GM23248 (cell line): ENCODE measurements around the gene CNTN2. TPM values are rescaled to one million over a fixed set of nuclear protein-coding genes. Genes with fewer than 3 reads are reported as not detected.

Source experiments
- DNase-seq: peaks from one replicate; pipeline ENCODE4 v3.0.0-alpha.2; 2015
- H2AFZ ChIP-seq: fragments of 200-600 bp; sonication (generic); 2 replicates; pipeline ENCODE4 v1.6.1; 2016; ENCODE audit warnings: antibody characterized with exemption
- H3F3A ChIP-seq: fragments of 200-600 bp; sonication (generic); 2 replicates; pipeline ENCODE4 v1.6.1; 2016; ENCODE audit warnings: mild to moderate bottlenecking, antibody characterized with exemption, mixed run types; ENCODE audit not compliant: insufficient read depth
- H3K27ac ChIP-seq: fragments of 200-600 bp; sonication (generic); 2 replicates; pipeline ENCODE4 v1.5.1; 2016; ENCODE audit warnings: mild to moderate bottlenecking
- H3K27me3 ChIP-seq: fragments of 200-600 bp; sonication (generic); replicated peaks from 2 replicates; pipeline ENCODE4 v1.6.1; 2016; ENCODE audit warnings: mild to moderate bottlenecking; ENCODE audit not compliant: insufficient read depth
- H3K36me3 ChIP-seq: fragments of 200-600 bp; sonication (generic); 2 replicates; pipeline ENCODE4 v1.6.1; 2016; ENCODE audit warnings: low read depth, mild to moderate bottlenecking
- H3K4me1 ChIP-seq: fragments of 200-600 bp; sonication (generic); 2 replicates; pipeline ENCODE4 v1.6.1; 2016; ENCODE audit warnings: mild to moderate bottlenecking; ENCODE audit not compliant: insufficient read depth
- H3K4me2 ChIP-seq: fragments of 200-600 bp; sonication (generic); one replicate; pipeline ENCODE4 v1.6.1; 2016; ENCODE audit warnings: mild to moderate bottlenecking; ENCODE audit not compliant: unreplicated experiment
- H3K4me3 ChIP-seq: fragments of 200-600 bp; sonication (generic); 2 replicates; pipeline ENCODE4 v1.5.1; 2016; ENCODE audit warnings: mild to moderate bottlenecking
- H3K79me2 ChIP-seq: fragments of 200-600 bp; sonication (generic); 2 replicates; pipeline ENCODE4 v1.6.1; 2016; ENCODE audit warnings: mild to moderate bottlenecking; ENCODE audit not compliant: insufficient read depth
- H3K9ac ChIP-seq: fragments of 200-600 bp; sonication (generic); 2 replicates; pipeline ENCODE4 v1.6.1; 2016; ENCODE audit warnings: mild to moderate bottlenecking
- H3K9me2 ChIP-seq: fragments of 200-600 bp; sonication (generic); 2 replicates; pipeline ENCODE4 v1.6.1; 2016; ENCODE audit warnings: mixed run types, mild to moderate bottlenecking, moderate library complexity; ENCODE audit not compliant: insufficient read depth
- H3K9me3 ChIP-seq: fragments of 200-600 bp; sonication (generic); one replicate; pipeline ENCODE4 v1.6.1; 2017; ENCODE audit warnings: low read depth
- H4K20me1 ChIP-seq: fragments of 200-600 bp; sonication (generic); 2 replicates; pipeline ENCODE4 v1.6.0; 2016; ENCODE audit not compliant: insufficient read depth
- EZH2 ChIP-seq: fragments of 200-600 bp; sonication (generic); IDR thresholded peaks from 2 replicates; pipeline ENCODE4 v1.6.1; 2018; ENCODE audit warnings: antibody characterized with exemption, mild to moderate bottlenecking; ENCODE audit not compliant: insufficient read depth, poor library complexity, severe bottlenecking
- EZH2phosphoT487 ChIP-seq: fragments of 200-600 bp; sonication (generic); IDR thresholded peaks from 2 replicates; pipeline ENCODE4 v1.6.1; 2018; ENCODE audit warnings: antibody characterized with exemption, moderate library complexity, mild to moderate bottlenecking, low read depth; ENCODE audit not compliant: insufficient read depth
- WGBS, 2 experiments: methylation state at CpG; one replicate each; pipeline ENCODE4 v1.1.6; 2015 to 2017; ENCODE audit warnings: low lambda C conversion rate in 2 of 2, low coverage in 1 of 2; ENCODE audit errors: missing lambda C conversion rate in 2 of 2; 5-methylcytosine and 5-hydroxymethylcytosine counted together
- in situ Hi-C: fragments of 300-500 bp; cut with MboI; formaldehyde crosslinking; loops from 2 replicates; pipeline ENCODE4 v1.15.0; 2020
- polyA plus RNA-seq: library from polyadenylated mRNA; unstranded; fragments of >200 nt; fragmentation: Nextera tagmentation; extraction: Ambion mirVana; gene quantifications from 2 replicates; pipeline ENCODE4 v1.2.1, GENCODE V29; 2016
- total RNA-seq: library from RNA; depleted of rRNA; stranded (reverse); fragments of >200 nt; shearing (Covaris generic); gene quantifications from 2 replicates; pipeline ENCODE4 v1.2.3, GENCODE V29; 2014

CNTN2 gene
- total and polyA plus RNA-seq, 2 experiments from 2014 or later: not detected

DNA sequence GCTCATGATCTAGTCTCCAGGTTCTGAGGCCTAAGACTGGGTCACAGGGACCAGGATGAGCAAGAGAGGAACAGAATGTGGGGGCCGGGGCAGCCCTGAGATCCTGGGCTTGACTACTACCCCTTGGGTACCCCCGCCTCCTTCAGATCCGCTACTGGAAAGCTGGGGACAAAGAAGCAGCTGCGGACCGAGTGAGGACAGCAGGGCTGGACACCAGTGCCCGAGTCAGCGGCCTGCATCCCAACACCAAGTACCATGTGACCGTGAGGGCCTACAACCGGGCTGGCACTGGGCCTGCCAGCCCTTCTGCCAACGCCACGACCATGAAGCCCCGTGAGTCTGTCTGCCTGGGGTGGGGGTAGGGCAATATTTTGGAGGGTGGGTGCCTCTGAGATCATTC lies 28.8 kb downstream of the CNTN2 start:
- Histone ChIP-seq H3K27ac (no peak overlapping the region), H3F3A (no peaks in the 10 kb centered on the region), H4K20me1 (no peaks in the 10 kb centered on the region), H2AFZ (no peak overlapping the region), H3K9me3 (no peaks in the 10 kb centered on the region), H3K36me3 (no peaks in the 10 kb centered on the region), H3K79me2 (no peaks in the 10 kb centered on the region), H3K9me2 (no peaks in the 10 kb centered on the region), H3K9ac (no peak overlapping the region), H3K4me2 (no peak overlapping the region), H3K4me3 (no peak overlapping the region), H3K4me1 (peaks cover 5% of the 10 kb centered on the region; the same call in 1 of the 2 replicates), H3K27me3 (no peaks in the 10 kb centered on the region)
- no peak for DNase-seq
- TF ChIP-seq EZH2 (no peak), EZH2phosphoT487 (no peak)
- 88% methylated on average over 12 of the region's 12 CpGs for WGBS, 2 experiments
- in situ Hi-C loops: no loop called here

DNA sequence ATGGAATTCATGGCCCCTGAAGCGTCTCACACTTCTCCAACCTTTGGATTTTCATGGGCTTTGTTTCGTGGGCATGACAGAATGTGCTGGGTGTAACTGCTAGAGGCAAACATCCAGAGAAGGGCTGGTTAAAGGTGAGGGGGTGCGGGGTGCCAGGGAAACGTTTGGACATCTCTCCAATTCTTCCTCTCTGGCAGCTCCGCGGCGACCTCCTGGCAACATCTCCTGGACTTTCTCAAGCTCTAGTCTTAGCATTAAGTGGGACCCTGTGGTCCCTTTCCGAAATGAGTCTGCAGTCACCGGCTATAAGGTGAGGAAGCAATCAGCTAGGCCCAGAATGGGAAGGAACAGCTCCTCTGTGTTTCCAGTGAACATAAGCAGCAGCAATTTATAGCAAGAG lies 29.3 kb downstream of the CNTN2 start:
- Histone ChIP-seq H3F3A (no peaks in the 10 kb centered on the region), H3K4me3 (no peak overlapping the region), H3K79me2 (no peaks in the 10 kb centered on the region), H2AFZ (no peak overlapping the region), H3K27me3 (no peaks in the 10 kb centered on the region), H3K27ac (no peak overlapping the region), H4K20me1 (no peaks in the 10 kb centered on the region), H3K4me2 (no peak overlapping the region), H3K36me3 (no peaks in the 10 kb centered on the region), H3K9me2 (no peaks in the 10 kb centered on the region), H3K4me1 (peaks cover 5% of the 10 kb centered on the region; the same call in 1 of the 2 replicates), H3K9ac (no peak overlapping the region), H3K9me3 (no peaks in the 10 kb centered on the region)
- DNase-seq: no peak
- TF ChIP-seq EZH2phosphoT487 (no peak), EZH2 (no peak)
- 72 to 78% methylated on average over 9 of the region's 9 CpGs for WGBS, 2 experiments
- in situ Hi-C loops: no loop called here

DNA sequence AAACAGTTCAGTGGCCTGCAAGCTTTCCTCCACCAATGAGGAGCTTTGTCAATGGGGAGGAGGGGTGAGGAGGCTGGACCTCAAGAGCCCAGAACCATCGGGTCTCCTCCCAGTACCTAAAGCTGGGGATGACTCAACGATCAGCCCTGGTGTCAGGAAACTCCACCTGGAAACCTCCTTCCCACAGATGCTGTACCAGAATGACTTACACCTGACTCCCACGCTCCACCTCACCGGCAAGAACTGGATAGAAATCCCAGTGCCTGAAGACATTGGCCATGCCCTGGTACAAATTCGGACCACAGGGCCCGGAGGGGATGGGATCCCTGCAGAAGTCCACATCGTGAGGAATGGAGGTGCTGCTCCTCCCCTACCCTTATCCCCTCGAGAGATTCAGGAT lies 29.9 kb downstream of the CNTN2 start:
- Histone ChIP-seq H3K4me2 (no peak overlapping the region), H3K9me3 (no peaks in the 10 kb centered on the region), H3K27ac (no peak overlapping the region), H3F3A (no peaks in the 10 kb centered on the region), H4K20me1 (no peaks in the 10 kb centered on the region), H3K4me3 (no peak overlapping the region), H3K9ac (no peak overlapping the region), H3K36me3 (no peaks in the 10 kb centered on the region), H3K9me2 (no peaks in the 10 kb centered on the region), H3K27me3 (no peaks in the 10 kb centered on the region), H3K79me2 (no peaks in the 10 kb centered on the region), H3K4me1 (peaks cover 5% of the 10 kb centered on the region; the same call in 1 of the 2 replicates), H2AFZ (no peak overlapping the region)
- in situ Hi-C loops: no loop called here
- DNase-seq: no peak
- 73 to 75% methylated on average over 8 of the region's 8 CpGs for WGBS, 2 experiments
- no peak for TF ChIP-seq EZH2
- no peak for TF ChIP-seq EZH2phosphoT487

DNA sequence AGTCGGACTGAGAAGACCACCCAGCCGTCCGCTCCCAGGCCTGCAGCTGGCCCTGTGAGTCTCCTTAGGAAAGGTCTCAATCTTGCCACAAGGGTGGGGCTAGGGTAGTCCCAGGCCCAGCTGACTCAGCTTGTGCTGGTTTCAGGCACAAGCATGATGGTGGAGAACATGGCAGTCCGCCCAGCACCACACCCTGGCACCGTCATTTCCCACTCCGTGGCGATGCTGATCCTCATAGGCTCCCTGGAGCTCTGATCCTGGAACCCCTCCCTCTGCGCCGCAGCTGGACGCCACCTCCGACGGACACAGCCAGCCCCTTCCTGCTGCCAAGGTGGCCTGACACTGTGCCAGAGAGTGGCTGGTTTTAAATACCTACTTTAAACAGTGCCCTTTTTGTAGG lies 30.5 kb downstream of the CNTN2 start:
- H3K4me3 ChIP-seq: no peak overlapping the region
- H3K4me1 ChIP-seq: peaks cover 5% of the 10 kb centered on the region; the same call in 1 of the 2 replicates
- in situ Hi-C loops: no loop called here
- H3K9ac ChIP-seq: no peak overlapping the region
- TF ChIP-seq EZH2phosphoT487: no peak
- TF ChIP-seq EZH2: no peak
- 62 to 66% methylated on average over 12 of the region's 12 CpGs for WGBS, 2 experiments
- H3K36me3 ChIP-seq: no peaks in the 10 kb centered on the region
- H3K79me2 ChIP-seq: no peaks in the 10 kb centered on the region
- no peaks in the 10 kb centered on the region for H3K27me3 ChIP-seq
- no peak overlapping the region for H3K27ac ChIP-seq
- DNase-seq: peak; percentile 42
- H3K9me2 ChIP-seq: no peaks in the 10 kb centered on the region
- H3K9me3 ChIP-seq: no peaks in the 10 kb centered on the region
- no peak overlapping the region for H2AFZ ChIP-seq
- no peak overlapping the region for H3K4me2 ChIP-seq
- H3F3A ChIP-seq: no peaks in the 10 kb centered on the region
- H4K20me1 ChIP-seq: no peaks in the 10 kb centered on the region

DNA sequence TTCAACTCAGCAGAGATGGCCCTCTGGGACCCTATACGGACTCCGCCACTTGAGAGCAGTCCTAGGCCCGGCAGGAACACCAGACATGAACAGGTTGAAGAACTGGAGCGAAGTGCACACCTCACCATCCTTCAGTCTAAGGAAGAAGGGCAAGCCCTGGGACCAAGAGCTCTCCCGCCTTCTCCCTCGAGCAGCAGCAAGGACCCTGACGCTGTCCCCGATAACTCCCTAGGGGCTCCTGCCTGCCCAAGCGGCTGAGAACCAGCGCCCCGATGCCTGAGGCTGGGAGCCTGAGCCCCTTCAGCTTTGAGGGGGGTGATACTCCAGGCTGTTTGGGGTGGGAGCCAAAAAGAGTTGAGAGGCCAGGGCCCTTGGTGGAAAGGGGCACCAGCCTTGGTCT lies 31.1 kb downstream of the CNTN2 start:
- in situ Hi-C loops: no loop called here
- Histone ChIP-seq H3K4me1 (no peaks in the 10 kb centered on the region), H3K4me3 (no peak overlapping the region), H3F3A (no peaks in the 10 kb centered on the region), H4K20me1 (no peaks in the 10 kb centered on the region), H3K9me3 (no peaks in the 10 kb centered on the region), H3K4me2 (no peak overlapping the region), H2AFZ (no peak overlapping the region), H3K36me3 (no peaks in the 10 kb centered on the region), H3K9me2 (no peaks in the 10 kb centered on the region), H3K27me3 (no peaks in the 10 kb centered on the region), H3K9ac (no peak overlapping the region), H3K27ac (no peak overlapping the region), H3K79me2 (no peaks in the 10 kb centered on the region)
- WGBS, 2 experiments: 86 to 92% methylated on average over 11 of the region's 11 CpGs
- no peak for DNase-seq
- TF ChIP-seq EZH2phosphoT487 (no peak), EZH2 (no peak)
